Smooth muscle cell (in vitro differentiated cells): ENCODE results near the gene ATP5F1E. TPM values are rescaled to one million over a fixed set of nuclear protein-coding genes. Genes with fewer than 3 reads are reported as not detected.

Experiments
- DNase-seq: peaks from one replicate; lab custom pipeline; 2025; ENCODE audit not compliant: unreplicated experiment; lab: John Stamatoyannopoulos, UW
- H2AFZ ChIP-seq: fragments of 200-600 bp; sonication (generic); 2 replicates; pipeline ENCODE4 v1.6.0; 2016; ENCODE audit warnings: antibody characterized with exemption, low read depth, mild to moderate bottlenecking
- H3F3A ChIP-seq: fragments of 200-600 bp; sonication (generic); 2 replicates; pipeline ENCODE4 v1.6.0; 2017; ENCODE audit warnings: antibody characterized with exemption, low read depth
- H3K27ac ChIP-seq: fragments of 200-600 bp; sonication (generic); 2 replicates; pipeline ENCODE4 v1.5.1; 2016; ENCODE audit warnings: low read depth, mild to moderate bottlenecking
- H3K27me3 ChIP-seq: fragments of 200-600 bp; sonication (generic); 2 replicates; pipeline ENCODE4 v1.6.1; 2016; ENCODE audit warnings: low read depth, mild to moderate bottlenecking
- H3K36me3 ChIP-seq: fragments of 200-600 bp; sonication (generic); 2 replicates; pipeline ENCODE4 v1.5.1; 2016; ENCODE audit warnings: low read depth
- H3K4me1 ChIP-seq: fragments of 200-600 bp; sonication (generic); 2 replicates; pipeline ENCODE4 v1.5.1; 2016; ENCODE audit warnings: low read depth
- H3K4me2 ChIP-seq: fragments of 200-600 bp; sonication (generic); 2 replicates; pipeline ENCODE4 v1.6.0; 2016; ENCODE audit warnings: mild to moderate bottlenecking
- H3K4me3 ChIP-seq: fragments of 200-600 bp; sonication (generic); 2 replicates; pipeline ENCODE4 v1.5.1; 2016; ENCODE audit warnings: mild to moderate bottlenecking
- H3K79me2 ChIP-seq: fragments of 200-600 bp; sonication (generic); 2 replicates; pipeline ENCODE4 v1.6.0; 2016; ENCODE audit warnings: low read depth, mild to moderate bottlenecking
- H3K9ac ChIP-seq: fragments of 200-600 bp; sonication (generic); 2 replicates; pipeline ENCODE4 v1.6.0; 2016; ENCODE audit warnings: low read depth
- H3K9me3 ChIP-seq: fragments of 200-600 bp; sonication (generic); replicated peaks from 2 replicates; pipeline ENCODE4 v1.5.1; 2016; ENCODE audit warnings: low read depth
- H4K20me1 ChIP-seq: fragments of 200-600 bp; sonication (generic); 2 replicates; pipeline ENCODE4 v1.6.0; 2016; ENCODE audit warnings: low read depth
- CTCF ChIP-seq: fragments of 200-600 bp; sonication (generic); IDR thresholded peaks from 2 replicates; pipeline ENCODE4 v1.5.1; 2017; ENCODE audit warnings: borderline replicate concordance, mild to moderate bottlenecking, antibody characterized with exemption; ENCODE audit not compliant: insufficient read depth, poor library complexity, severe bottlenecking
- WGBS: methylation state at CpG from one replicate; pipeline ENCODE4 v1.1.7; 2016; ENCODE audit warnings: low lambda C conversion rate; 5-methylcytosine and 5-hydroxymethylcytosine counted together
- polyA plus RNA-seq: library from polyadenylated mRNA; unstranded; fragments of >200 nt; fragmentation: Nextera tagmentation; extraction: Ambion mirVana; gene quantifications from 2 replicates; pipeline ENCODE4 v1.2.1, GENCODE V29; 2016
- total RNA-seq: library from RNA; depleted of rRNA; stranded (reverse); fragments of >200 nt; gene quantifications from 2 replicates; pipeline ENCODE4 v1.2.3, GENCODE V29; 2014

Gene ATP5F1E
- 48.1 and 48.6 TPM in 2 replicates for total RNA-seq
- 265 and 280 TPM in 2 replicates for polyA plus RNA-seq

- H3F3A ChIP-seq, result peaks cover 19% of the 10 kb centered on the region
Measured at GRCh38 chr20:59032023-59032712, at the start of gene ATP5F1E. Gene ATP5F1E (minus strand): TSS chr20:59032335. CDS start chr20:59032251, 84 bp downstream.

DNA sequence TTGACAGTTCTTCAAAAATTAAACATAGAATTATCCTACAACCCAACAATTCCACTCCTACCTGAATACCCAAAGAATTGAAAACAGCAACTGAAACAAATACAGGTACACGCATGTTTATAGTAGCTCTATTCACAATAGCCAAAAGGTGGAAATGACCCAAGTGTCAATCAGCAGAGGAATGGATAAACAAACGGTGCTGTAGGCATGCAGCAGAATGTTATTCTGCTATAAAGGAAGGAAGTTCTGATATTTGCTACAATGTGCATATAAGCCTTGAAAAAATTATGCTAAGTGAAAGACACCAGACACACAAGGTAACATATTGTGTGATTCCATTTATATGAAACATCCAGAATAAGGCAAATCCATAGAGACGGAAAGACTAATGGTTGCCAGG lies 48.9 kb upstream of the ATP5F1E start:
- Histone ChIP-seq H3K9ac (no peak overlapping the region), H3K4me3 (no peak overlapping the region)
- no peak for TF ChIP-seq CTCF

More at GRCh38 chr20:59032023-59032712, at the start of gene ATP5F1E:
- DNase-seq, result peak; percentile 82
- Histone ChIP-seq H3K27me3 (no peaks in the 10 kb centered on the region), H3K9ac (peak within 1 kb of the TSS; percentile 94), H3K9me3 (no peaks in the 10 kb centered on the region), H3K27ac (peak within 1 kb of the TSS; percentile 84), H3K4me2 (peak within 1 kb of the TSS; percentile 95), H3K4me3 (peak within 1 kb of the TSS; percentile 81), H2AFZ (peak within 1 kb of the TSS; percentile 78), H3K36me3 (peaks cover 14% of the 10 kb centered on the region), H4K20me1 (peaks cover 31% of the 10 kb centered on the region), H3K79me2 (peaks cover 47% of the 10 kb centered on the region), H3K4me1 (peaks cover 30% of the 10 kb centered on the region)
- TF ChIP-seq CTCF, result no peak
- under 1% methylated on average over 76 of the region's 86 CpGs for WGBS

GRCh38 chr20:59078231-59078630 lies 46.1 kb upstream of the ATP5F1E start:
- no peak for DNase-seq
- TF ChIP-seq CTCF, result no peak
- no peak overlapping the region for H3K9ac ChIP-seq
- no peaks in the 10 kb centered on the region for H3F3A ChIP-seq
- H4K20me1 ChIP-seq, result no peaks in the 10 kb centered on the region
- no peaks in the 10 kb centered on the region for H3K36me3 ChIP-seq
- no peaks in the 10 kb centered on the region for H3K9me3 ChIP-seq
- no peak overlapping the region for H2AFZ ChIP-seq
- no peaks in the 10 kb centered on the region for H3K4me1 ChIP-seq
- no peak overlapping the region for H3K4me3 ChIP-seq
- no peak overlapping the region for H3K27ac ChIP-seq
- H3K79me2 ChIP-seq, result no peaks in the 10 kb centered on the region
- WGBS, result 82% methylated on average over 5 of the region's 5 CpGs
- peaks cover 34% of the 10 kb centered on the region for H3K27me3 ChIP-seq
- no peak overlapping the region for H3K4me2 ChIP-seq

More for the DNA sequence above, 48.9 kb upstream of the ATP5F1E start:
- DNase-seq, result no peak
- H3F3A ChIP-seq, result no peaks in the 10 kb centered on the region
- H2AFZ ChIP-seq, result no peak overlapping the region
- H3K27ac ChIP-seq, result no peak overlapping the region
- H3K4me2 ChIP-seq, result no peak overlapping the region
- H3K4me1 ChIP-seq, result no peaks in the 10 kb centered on the region
- H4K20me1 ChIP-seq, result no peaks in the 10 kb centered on the region
- H3K9me3 ChIP-seq, result no peaks in the 10 kb centered on the region
- H3K27me3 ChIP-seq, result peaks cover 22% of the 10 kb centered on the region
- 83% methylated on average over 3 of the region's 3 CpGs for WGBS
- no peaks in the 10 kb centered on the region for H3K36me3 ChIP-seq
- H3K79me2 ChIP-seq, result no peaks in the 10 kb centered on the region

DNA sequence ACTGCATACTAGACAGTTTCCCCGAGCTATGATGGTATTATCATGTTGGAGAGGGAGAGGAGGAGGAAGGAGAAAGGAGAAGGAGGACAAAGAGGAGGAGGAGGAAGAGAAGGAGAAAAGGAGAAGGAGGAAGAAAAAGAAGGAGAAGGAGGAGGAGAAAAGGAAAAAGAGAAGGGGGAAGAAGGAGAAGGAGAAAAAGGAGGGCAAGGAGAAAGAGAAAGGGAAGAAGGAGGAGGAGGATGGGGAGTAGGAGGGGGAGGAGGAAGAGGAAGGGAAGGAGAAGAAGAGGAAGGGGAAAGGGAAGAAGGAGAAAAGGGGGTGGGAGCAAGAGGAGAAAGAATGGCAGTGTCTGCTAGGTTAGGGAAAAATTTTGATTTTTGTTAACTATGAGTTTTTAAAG lies 45.6 kb upstream of the ATP5F1E start:
- H3K36me3 ChIP-seq, result no peaks in the 10 kb centered on the region
- no peak overlapping the region for H3K9ac ChIP-seq
- no peak overlapping the region for H3K27ac ChIP-seq
- peaks cover 34% of the 10 kb centered on the region for H3K27me3 ChIP-seq
- H2AFZ ChIP-seq, result no peak overlapping the region
- H3K4me2 ChIP-seq, result no peak overlapping the region
- no peaks in the 10 kb centered on the region for H3K4me1 ChIP-seq
- no peaks in the 10 kb centered on the region for H4K20me1 ChIP-seq
- DNase-seq, result no peak
- H3F3A ChIP-seq, result no peaks in the 10 kb centered on the region
- no peaks in the 10 kb centered on the region for H3K9me3 ChIP-seq
- 73% methylated on average over 1 of the region's 1 CpG for WGBS
- no peak overlapping the region for H3K4me3 ChIP-seq
- no peak for TF ChIP-seq CTCF
- H3K79me2 ChIP-seq, result no peaks in the 10 kb centered on the region
